Pancreas (tissue), 10 donors: ENCODE data around the gene FOXP4. TPM values are rescaled to one million over a fixed set of nuclear protein-coding genes. Genes with fewer than 3 reads are reported as not detected.

Experiments used
- ATAC-seq, 4 donors: fragments of 200-7000 bp; cut with Tn5 transposase; one replicate each; pipeline versions ENCODE4 v1.8.0 to v1.9.1; 2020; ENCODE audit warnings: mild to moderate bottlenecking in 4 of 4, moderate library complexity in 4 of 4
- DNase-seq, 6 donors: peaks; one replicate each; pipeline ENCODE4 v3.0.0-alpha.2; 2020
- FAIRE-seq: peaks from 2 replicates; lab custom pipeline; 2012; peaks lifted over from hg19 to GRCh38; lab: Jason Lieb, UNC
- H3K27ac ChIP-seq, 4 donors: fragments of 200-600 bp; sonication (generic); 1 replicate in 3 of 4; 2 replicates in 1 of 4; pipeline versions ENCODE4 v1.5.0 to v1.8.0; 2020
- H3K27me3 ChIP-seq, 4 donors: fragments of 200-600 bp; one replicate each; pipeline ENCODE4 v1.8.0; 2021
- H3K36me3 ChIP-seq, 3 donors: fragments of 200-600 bp; sonication (generic) in 1 of 3; one replicate each; pipeline versions ENCODE4 v1.5.0 to v1.8.0; 2020 to 2021
- H3K4me1 ChIP-seq, 3 donors: fragments of 200-600 bp; one replicate each; pipeline ENCODE4 v1.8.0; 2021
- H3K4me3 ChIP-seq, 4 donors: fragments of 200-600 bp; sonication (generic) in 2 of 4; one replicate each; pipeline versions ENCODE4 v1.5.0 to v1.8.0; 2020 to 2021
- H3K9me3 ChIP-seq, 4 donors: fragments of 200-600 bp; one replicate each; pipeline ENCODE4 v1.8.0; 2021
- WGBS, 2 donors: extraction: QIAGEN DNeasy Blood & Tissue Kit; methylation state at CpG; one replicate each; pipeline ENCODE4 v1.1.7; 2013; 5-methylcytosine and 5-hydroxymethylcytosine counted together
- intact Hi-C, 3 donors: fragments of 100-400 bp; cut with DNase I; formaldehyde crosslinking; loops; one replicate each; pipeline versions ENCODE4 v1.11.1 to v1.14.2; 2022
- polyA plus RNA-seq, 2 donors: library from polyadenylated mRNA; stranded (reverse); fragments of 200-250 nt; gene quantifications; one replicate each; pipeline ENCODE4 v1.2.3, GENCODE V29; 2013
- total RNA-seq, 6 donors: library from RNA; stranded (reverse); fragmentation: NEBNext Ultra II Directional in 4 of 6; extraction: Animal tissue kit (Norgen Biotek cat#: 25700) in 4 of 6; gene quantifications; one replicate each; pipeline versions ENCODE4 v1.2.1 to v1.2.4, GENCODE V29; 2021 to 2023
- TF ChIP-seq, protein P1 (sequence below), 4 donors: fragments of 200-600 bp; sonication (generic) in 3 of 4; IDR thresholded peaks; one replicate each; pipeline versions ENCODE4 v1.5.0 to v1.8.0; 2021; ENCODE audit warnings: antibody characterized with exemption in 4 of 4
- donor health status: healthy with polysubstance abuse.
- donor health status: DM: no; HTN: no; CAD: no; lungs with moderate emphysema.
- donor health status: DM: no; HTN: no; CAD: no.
- donor health status: control.
- donor health status: control.
- donor health status: Bipolar disorder and iron deficiency.
- donor health status: DM: yes; HTN: yes; CAD: no.
- donor health status: DM: no; HTN: no; CAD: no.
- donor health status: DM: no; HTN: no; CAD: no.
- donor health status: DM: yes; HTN: yes; CAD: no.

Gene FOXP4
- total and polyA plus RNA-seq, 8 donors, result 23.1 to 29.3 (median 26.3) TPM

DNA sequence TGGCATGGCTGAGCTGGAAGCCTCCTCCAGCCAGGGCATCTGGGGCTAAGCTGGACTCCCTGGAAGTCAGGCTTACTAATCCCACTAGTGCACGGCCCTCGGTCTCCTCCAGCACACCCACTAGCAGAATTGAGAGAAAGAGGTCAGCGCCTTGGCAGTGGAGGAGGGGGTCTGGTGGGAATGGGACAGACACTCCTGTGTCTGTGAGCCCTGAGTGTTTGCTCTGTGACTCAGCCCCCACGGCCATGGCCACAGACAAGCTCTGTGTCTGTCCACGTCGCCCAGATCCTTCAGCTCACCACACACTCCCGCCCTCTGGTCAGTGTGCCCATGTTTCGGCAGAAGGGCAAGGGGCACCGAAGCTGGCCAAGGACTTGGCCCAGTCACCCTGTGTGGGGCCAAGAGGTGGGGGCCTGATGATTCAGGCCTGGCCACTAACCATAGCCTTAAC is 100.9 kb downstream of the FOXP4 start:
- TF ChIP-seq, protein P1, sequence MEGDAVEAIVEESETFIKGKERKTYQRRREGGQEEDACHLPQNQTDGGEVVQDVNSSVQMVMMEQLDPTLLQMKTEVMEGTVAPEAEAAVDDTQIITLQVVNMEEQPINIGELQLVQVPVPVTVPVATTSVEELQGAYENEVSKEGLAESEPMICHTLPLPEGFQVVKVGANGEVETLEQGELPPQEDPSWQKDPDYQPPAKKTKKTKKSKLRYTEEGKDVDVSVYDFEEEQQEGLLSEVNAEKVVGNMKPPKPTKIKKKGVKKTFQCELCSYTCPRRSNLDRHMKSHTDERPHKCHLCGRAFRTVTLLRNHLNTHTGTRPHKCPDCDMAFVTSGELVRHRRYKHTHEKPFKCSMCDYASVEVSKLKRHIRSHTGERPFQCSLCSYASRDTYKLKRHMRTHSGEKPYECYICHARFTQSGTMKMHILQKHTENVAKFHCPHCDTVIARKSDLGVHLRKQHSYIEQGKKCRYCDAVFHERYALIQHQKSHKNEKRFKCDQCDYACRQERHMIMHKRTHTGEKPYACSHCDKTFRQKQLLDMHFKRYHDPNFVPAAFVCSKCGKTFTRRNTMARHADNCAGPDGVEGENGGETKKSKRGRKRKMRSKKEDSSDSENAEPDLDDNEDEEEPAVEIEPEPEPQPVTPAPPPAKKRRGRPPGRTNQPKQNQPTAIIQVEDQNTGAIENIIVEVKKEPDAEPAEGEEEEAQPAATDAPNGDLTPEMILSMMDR (IDR thresholded peaks at IDR 0.05), result no peak
- Histone ChIP-seq H3K27ac (no peak overlapping the region), H3K4me3 (no peak overlapping the region), H3K36me3 (no peaks in the 10 kb centered on the region), H3K9me3 (no peaks in the 10 kb centered on the region), H3K4me1 (no peaks in the 10 kb centered on the region), H3K27me3 (no peaks in the 10 kb centered on the region)
- peak in 1 of 4 donors; percentile 24 for ATAC-seq
- intact Hi-C loops, result no loop called here
- no peak for FAIRE-seq
- WGBS, 2 donors, result 77 to 90% methylated on average over 9 of the region's 9 CpGs
- DNase-seq, result no peak

DNA sequence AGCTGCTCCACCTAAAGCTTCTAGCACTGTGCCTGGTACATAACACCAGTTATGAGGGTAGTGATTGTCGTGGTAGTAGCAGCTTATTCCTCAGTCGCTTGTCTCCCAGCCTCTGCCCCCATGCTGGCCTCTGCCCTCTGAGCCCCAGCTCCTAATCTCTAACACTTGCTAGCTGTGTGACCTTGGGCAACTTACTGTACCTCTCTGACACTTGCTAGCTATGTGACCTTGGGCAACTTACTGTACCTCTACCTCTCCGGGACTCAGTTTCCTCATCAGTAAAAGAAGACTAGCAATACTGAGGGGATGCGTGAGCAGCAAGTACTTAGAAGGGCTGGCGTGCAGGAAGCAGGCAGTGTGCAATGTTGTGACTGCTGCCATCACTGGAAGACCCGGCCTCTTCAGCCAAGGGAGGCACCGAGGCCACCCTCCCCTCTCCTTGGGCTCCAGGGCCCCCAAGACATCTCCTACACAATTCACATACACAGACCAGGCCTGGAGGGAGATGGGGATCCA is 101.9 kb downstream of the FOXP4 start:
- FAIRE-seq (no peak), DNase-seq (no peak), ATAC-seq (no peak)
- Histone ChIP-seq H3K27me3 (no peaks in the 10 kb centered on the region), H3K4me1 (no peaks in the 10 kb centered on the region), H3K9me3 (no peaks in the 10 kb centered on the region), H3K4me3 (no peak overlapping the region), H3K36me3 (no peaks in the 10 kb centered on the region), H3K27ac (no peak overlapping the region)
- intact Hi-C loops, result no loop called here
- 59 to 71% methylated on average over 7 of the region's 7 CpGs for WGBS, 2 donors
- TF ChIP-seq, protein P1 (IDR thresholded peaks at IDR 0.05), result no peak

DNA sequence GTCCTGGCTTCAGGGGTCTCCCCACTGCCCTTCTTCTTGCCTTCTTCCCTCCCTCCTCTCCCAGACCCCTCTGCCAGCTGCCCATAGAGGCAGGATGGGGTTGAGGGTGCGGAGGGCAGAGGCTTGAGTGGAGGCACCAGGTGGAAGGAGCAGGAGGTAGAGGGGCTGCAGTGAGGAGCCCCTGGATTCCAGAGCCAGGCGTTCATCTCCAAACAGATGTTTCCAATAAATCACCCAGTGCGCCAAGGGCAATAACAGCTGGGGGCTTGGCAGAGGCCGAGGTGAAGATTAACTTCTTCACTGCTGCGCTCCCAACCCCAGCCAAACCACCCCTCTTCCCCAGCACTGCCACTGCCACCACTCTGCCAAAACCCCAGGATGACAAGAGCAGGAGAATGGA is 102.7 kb downstream of the FOXP4 start:
- DNase-seq (no peak), FAIRE-seq (no peak), ATAC-seq (no peak)
- intact Hi-C loops, result no loop called here
- Histone ChIP-seq H3K9me3 (no peaks in the 10 kb centered on the region), H3K4me3 (no peak overlapping the region), H3K4me1 (no peaks in the 10 kb centered on the region), H3K36me3 (no peaks in the 10 kb centered on the region), H3K27ac (no peak overlapping the region), H3K27me3 (no peaks in the 10 kb centered on the region)
- TF ChIP-seq, protein P1 (IDR thresholded peaks at IDR 0.05), result no peak
- WGBS, 2 donors, result 63 to 76% methylated on average over 5 of the region's 5 CpGs

DNA sequence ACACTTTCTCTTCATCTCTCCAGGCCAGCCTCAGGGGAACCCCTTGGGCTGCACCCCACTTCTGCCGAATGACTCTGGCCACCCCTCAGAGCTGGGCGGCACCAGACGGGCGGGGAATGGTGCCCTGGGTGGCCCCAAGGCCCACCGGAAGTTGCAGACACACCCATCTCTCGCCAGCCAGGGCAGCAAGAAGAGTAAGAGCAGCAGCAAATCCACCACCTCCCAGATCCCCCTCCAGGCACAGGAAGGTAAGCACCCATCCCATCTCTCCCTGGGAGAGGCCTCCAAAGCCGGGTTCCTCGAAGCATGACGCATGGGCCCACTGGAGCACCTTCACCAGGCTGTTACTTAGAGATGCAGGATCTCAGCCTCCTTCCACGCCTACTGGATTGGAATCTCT is 103.4 kb downstream of the FOXP4 start:
- ATAC-seq (no peak), FAIRE-seq (no peak), DNase-seq (no peak)
- WGBS, 2 donors, result 73 to 85% methylated on average over 10 of the region's 10 CpGs
- H3K27ac ChIP-seq, result no peak overlapping the region
- H3K9me3 ChIP-seq, result no peaks in the 10 kb centered on the region
- no peaks in the 10 kb centered on the region for H3K27me3 ChIP-seq
- TF ChIP-seq, protein P1 (IDR thresholded peaks at IDR 0.05), result no peak
- H3K4me1 ChIP-seq, result no peaks in the 10 kb centered on the region
- no peaks in the 10 kb centered on the region for H3K36me3 ChIP-seq
- H3K4me3 ChIP-seq, result no peak overlapping the region
- intact Hi-C loops, result no loop called here

DNA sequence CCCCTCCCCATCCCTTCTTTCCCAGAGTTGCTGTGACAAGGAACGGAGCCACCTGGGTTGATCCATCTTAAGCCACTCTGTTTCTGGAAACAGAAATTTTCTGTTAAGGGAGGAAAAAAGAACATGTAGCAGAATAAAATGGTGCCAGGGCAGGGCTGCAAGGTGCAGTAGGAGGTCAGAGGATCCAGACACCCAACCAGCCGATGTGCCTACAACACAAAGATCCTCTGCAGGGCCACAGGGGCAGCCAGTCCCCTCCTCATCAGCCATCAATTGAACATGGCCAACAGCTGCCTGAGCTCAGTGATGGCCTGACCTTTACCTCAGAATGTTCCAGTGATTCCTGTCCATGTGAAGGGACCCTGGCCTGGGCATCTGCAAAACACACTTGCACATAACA is 103.9 kb downstream of the FOXP4 start:
- no peaks in the 10 kb centered on the region for H3K36me3 ChIP-seq
- TF ChIP-seq, protein P1 (IDR thresholded peaks at IDR 0.05), result no peak
- FAIRE-seq (no peak), DNase-seq (no peak), ATAC-seq (no peak)
- no peaks in the 10 kb centered on the region for H3K27me3 ChIP-seq
- H3K9me3 ChIP-seq, result no peaks in the 10 kb centered on the region
- intact Hi-C loops, result no loop called here
- no peaks in the 10 kb centered on the region for H3K4me1 ChIP-seq
- H3K27ac ChIP-seq, result no peak overlapping the region
- 85 to 96% methylated on average over 2 of the region's 2 CpGs for WGBS, 2 donors
- H3K4me3 ChIP-seq, result no peak overlapping the region
